Thyroid gland (tissue), 4 donors: ENCODE data around the gene MS4A5.

Source experiments
- CTCF ChIP-seq, 6 experiments: fragments of 200-600 bp in 3 of 6; fragments of 450-650 bp in 3 of 6; sonication (generic) in 3 of 6; IDR thresholded peaks; one replicate each; pipeline ENCODE4 v1.5.1; 2016 to 2019; ENCODE audit warnings: antibody characterized with exemption in 6 of 6, mild to moderate bottlenecking in 2 of 6, inconsistent platforms in 1 of 6, moderate library complexity in 1 of 6
- POLR2A ChIP-seq, 2 donors: fragments of 450-650 bp; IDR thresholded peaks; one replicate each; pipeline ENCODE4 v1.6.1; 2017; ENCODE audit warnings: antibody characterized with exemption in 2 of 2, mild to moderate bottlenecking in 2 of 2, moderate library complexity in 1 of 2

GRCh38 chr11:60468829-60469228, 39.5 kb downstream of the MS4A5 start:
- TF ChIP-seq CTCF (IDR thresholded peaks at IDR 0.05): no peak
- TF ChIP-seq POLR2A (IDR thresholded peaks at IDR 0.05): no peak
